ENCODE data around the gene TAS1R1.

DNA sequence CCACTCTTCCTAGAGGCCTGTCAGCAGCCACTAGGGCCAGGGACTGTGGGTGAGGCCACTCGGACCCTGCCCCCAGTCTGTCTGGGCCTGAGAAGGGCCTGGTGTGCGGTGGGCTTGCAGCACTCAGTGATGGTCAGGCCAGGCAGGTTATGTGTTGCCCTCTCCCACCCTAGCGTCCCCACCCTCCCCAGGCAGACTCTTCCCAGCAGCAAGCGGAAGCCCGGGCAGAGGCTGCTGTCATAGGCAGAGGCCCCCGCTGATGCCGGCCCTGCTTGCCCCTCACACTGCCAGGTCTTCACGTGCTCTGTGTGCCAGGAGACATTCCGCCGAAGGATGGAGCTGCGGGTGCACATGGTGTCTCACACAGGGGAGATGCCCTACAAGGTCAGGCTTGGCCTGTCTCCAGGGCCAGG lies 31.3 kb downstream of the TAS1R1 start:
- TF ChIP-seq, protein P1, sequence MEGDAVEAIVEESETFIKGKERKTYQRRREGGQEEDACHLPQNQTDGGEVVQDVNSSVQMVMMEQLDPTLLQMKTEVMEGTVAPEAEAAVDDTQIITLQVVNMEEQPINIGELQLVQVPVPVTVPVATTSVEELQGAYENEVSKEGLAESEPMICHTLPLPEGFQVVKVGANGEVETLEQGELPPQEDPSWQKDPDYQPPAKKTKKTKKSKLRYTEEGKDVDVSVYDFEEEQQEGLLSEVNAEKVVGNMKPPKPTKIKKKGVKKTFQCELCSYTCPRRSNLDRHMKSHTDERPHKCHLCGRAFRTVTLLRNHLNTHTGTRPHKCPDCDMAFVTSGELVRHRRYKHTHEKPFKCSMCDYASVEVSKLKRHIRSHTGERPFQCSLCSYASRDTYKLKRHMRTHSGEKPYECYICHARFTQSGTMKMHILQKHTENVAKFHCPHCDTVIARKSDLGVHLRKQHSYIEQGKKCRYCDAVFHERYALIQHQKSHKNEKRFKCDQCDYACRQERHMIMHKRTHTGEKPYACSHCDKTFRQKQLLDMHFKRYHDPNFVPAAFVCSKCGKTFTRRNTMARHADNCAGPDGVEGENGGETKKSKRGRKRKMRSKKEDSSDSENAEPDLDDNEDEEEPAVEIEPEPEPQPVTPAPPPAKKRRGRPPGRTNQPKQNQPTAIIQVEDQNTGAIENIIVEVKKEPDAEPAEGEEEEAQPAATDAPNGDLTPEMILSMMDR (optimal IDR thresholded peaks at IDR 0.05 in 1 of 3, IDR thresholded peaks at IDR 0.05 in 1 of 3, conservative IDR thresholded peaks at IDR 0.05 in 1 of 3; ENCODE audit: extremely low read depth in 1 of 3, insufficient read depth in 2 of 3, low read length in 3 of 3), result no peak
- TF ChIP-seq EZH2 (IDR thresholded peaks at IDR 0.05; ENCODE audit: low read length), result no peak
